Measurements from ENCODE around the gene OS9. TPM values are rescaled to one million over a fixed set of nuclear protein-coding genes. Genes with fewer than 3 reads are reported as not detected.

The OS9 gene
- total RNA-seq, 1 experiment from 2014 or later, result 145 TPM

DNA sequence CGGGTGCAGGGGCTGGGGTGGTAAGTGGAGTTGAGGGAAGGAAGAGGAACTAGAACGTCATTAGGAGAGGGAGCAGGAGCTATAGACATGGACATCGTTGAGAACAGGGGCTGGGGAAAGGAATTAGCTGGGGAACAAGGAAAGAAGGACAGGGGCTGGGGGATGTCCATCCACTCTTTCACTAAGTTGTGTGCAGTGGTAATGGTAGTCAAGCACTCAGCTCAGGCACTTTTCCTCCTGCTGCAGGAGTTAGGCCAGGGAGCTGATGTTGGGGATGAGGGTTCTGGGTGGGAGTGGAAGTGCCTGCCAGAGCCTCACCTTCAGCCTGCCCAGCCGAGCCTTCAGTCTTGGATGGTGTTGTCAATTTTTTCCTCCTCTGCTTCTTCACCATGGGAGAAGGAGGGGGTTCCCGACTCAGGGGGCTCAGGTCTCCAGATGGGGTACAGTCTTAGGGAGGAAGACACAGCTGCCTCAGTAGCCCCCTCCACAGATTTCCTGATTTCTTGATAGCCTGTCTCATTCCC lies 35.5 kb downstream of the OS9 start:
- intact Hi-C loops (cut with micrococcal nuclease), result no loop called here
- no peak for ATAC-seq
- TF ChIP-seq, protein P1, sequence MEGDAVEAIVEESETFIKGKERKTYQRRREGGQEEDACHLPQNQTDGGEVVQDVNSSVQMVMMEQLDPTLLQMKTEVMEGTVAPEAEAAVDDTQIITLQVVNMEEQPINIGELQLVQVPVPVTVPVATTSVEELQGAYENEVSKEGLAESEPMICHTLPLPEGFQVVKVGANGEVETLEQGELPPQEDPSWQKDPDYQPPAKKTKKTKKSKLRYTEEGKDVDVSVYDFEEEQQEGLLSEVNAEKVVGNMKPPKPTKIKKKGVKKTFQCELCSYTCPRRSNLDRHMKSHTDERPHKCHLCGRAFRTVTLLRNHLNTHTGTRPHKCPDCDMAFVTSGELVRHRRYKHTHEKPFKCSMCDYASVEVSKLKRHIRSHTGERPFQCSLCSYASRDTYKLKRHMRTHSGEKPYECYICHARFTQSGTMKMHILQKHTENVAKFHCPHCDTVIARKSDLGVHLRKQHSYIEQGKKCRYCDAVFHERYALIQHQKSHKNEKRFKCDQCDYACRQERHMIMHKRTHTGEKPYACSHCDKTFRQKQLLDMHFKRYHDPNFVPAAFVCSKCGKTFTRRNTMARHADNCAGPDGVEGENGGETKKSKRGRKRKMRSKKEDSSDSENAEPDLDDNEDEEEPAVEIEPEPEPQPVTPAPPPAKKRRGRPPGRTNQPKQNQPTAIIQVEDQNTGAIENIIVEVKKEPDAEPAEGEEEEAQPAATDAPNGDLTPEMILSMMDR (conservative IDR thresholded peaks at IDR 0.05; ENCODE audit: low read depth, low read length), result no peak
- TF ChIP-seq EZH2 (IDR thresholded peaks at IDR 0.05; ENCODE audit: low read length, unreplicated experiment), result no peak
- TF ChIP-seq EZH2phosphoT487 (IDR thresholded peaks at IDR 0.05; ENCODE audit: borderline replicate concordance, low read length), result no peak
- ChIA-PET CTCF (no interaction called here), POLR2A (ENCODE audit: unreplicated experiment) (no interaction called here)
- no peak overlapping the region for H3K4me3 ChIP-seq (ENCODE audit: low read length)
- no peaks in the 10 kb centered on the region for H3K79me2 ChIP-seq (ENCODE audit: low read length)
- no peak for DNase-seq
- H3K27ac ChIP-seq (ENCODE audit: low read length), result no peak overlapping the region
- no peaks in the 10 kb centered on the region for H4K20me1 ChIP-seq (ENCODE audit: low read length)
- H3K4me2 ChIP-seq (ENCODE audit: low read length), result no peak overlapping the region
- no peaks in the 10 kb centered on the region for H3K27me3 ChIP-seq (ENCODE audit: low read length)
- H3K9me2 ChIP-seq (replicated peaks; ENCODE audit: low read length), result no peaks in the 10 kb centered on the region
- no peak overlapping the region for H2AFZ ChIP-seq (ENCODE audit: low read length)
- peaks cover 4% of the 10 kb centered on the region; the same call in 1 of the 2 replicates for H3K4me1 ChIP-seq (ENCODE audit: insufficient read depth, low read length)
- H3K36me3 ChIP-seq (ENCODE audit: low read depth, low read length), result no peaks in the 10 kb centered on the region
- BruUV-seq (replicated peaks), result no TSS peak
- H3K9ac ChIP-seq (ENCODE audit: low read length), result no peak overlapping the region
- no peaks in the 10 kb centered on the region for H3F3A ChIP-seq (ENCODE audit: low read length, unreplicated experiment)
- H3K9me3 ChIP-seq (ENCODE audit: low read length), result no peaks in the 10 kb centered on the region

DNA sequence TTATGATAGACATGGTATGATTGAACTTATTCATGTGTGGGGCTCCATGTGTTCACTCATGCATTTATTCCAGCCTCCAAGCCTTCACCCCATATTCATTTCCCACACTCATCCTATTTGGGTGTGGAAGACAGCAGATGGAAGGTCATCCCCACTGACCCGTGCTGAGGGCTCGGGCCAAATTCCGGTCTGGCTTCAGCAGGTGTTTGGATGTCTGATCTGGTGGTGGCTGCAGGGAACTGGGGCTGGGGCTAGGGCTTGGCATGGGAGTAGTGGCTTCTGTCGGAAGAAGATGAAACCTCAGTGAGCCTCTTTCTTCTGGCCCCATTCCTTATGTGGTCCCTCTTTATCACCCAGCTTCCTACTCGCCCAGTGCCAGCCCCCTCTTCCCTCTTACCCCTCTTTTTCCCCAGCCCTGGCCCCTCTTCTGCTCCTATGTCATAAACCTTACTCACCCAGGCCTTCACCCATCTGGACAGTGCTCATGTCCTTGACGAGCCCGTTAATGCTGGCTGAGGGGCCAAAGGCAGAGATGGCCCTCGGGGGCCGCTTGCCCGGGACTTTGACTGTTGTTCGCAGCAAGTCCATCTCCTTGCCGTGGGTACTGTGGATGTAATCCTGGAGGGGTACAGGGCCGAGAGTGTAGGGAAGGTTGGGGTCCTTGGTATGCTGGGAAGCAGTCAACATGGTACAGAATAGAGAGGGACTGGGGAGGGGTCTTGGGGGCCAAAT lies 36.6 kb downstream of the OS9 start:
- intact Hi-C loops (cut with micrococcal nuclease), result no loop called here
- no peak overlapping the region for H3K4me2 ChIP-seq (ENCODE audit: low read length)
- no peak overlapping the region for H3K27ac ChIP-seq (ENCODE audit: low read length)
- H3F3A ChIP-seq (ENCODE audit: low read length, unreplicated experiment), result no peaks in the 10 kb centered on the region
- no peaks in the 10 kb centered on the region for H3K9me2 ChIP-seq (replicated peaks; ENCODE audit: low read length)
- H3K36me3 ChIP-seq (ENCODE audit: low read depth, low read length), result no peaks in the 10 kb centered on the region
- no peak overlapping the region for H3K9ac ChIP-seq (ENCODE audit: low read length)
- H3K79me2 ChIP-seq (ENCODE audit: low read length), result no peaks in the 10 kb centered on the region
- H3K27me3 ChIP-seq (ENCODE audit: low read length), result peaks cover 8% of the 10 kb centered on the region; the same call in 1 of the 2 replicates
- ChIA-PET POLR2A (ENCODE audit: unreplicated experiment) (no interaction called here), CTCF (no interaction called here)
- ATAC-seq (no peak), DNase-seq (no peak)
- H3K9me3 ChIP-seq (ENCODE audit: low read length), result no peaks in the 10 kb centered on the region
- H3K4me1 ChIP-seq (ENCODE audit: insufficient read depth, low read length), result peaks cover 4% of the 10 kb centered on the region; the same call in 1 of the 2 replicates
- H4K20me1 ChIP-seq (ENCODE audit: low read length), result no peaks in the 10 kb centered on the region
- no peak overlapping the region for H2AFZ ChIP-seq (ENCODE audit: low read length)
- no TSS peak for BruUV-seq (replicated peaks)
- H3K4me3 ChIP-seq (ENCODE audit: low read length), result no peak overlapping the region
- TF ChIP-seq EZH2 (IDR thresholded peaks at IDR 0.05; ENCODE audit: low read length, unreplicated experiment) (no peak), EZH2phosphoT487 (IDR thresholded peaks at IDR 0.05; ENCODE audit: borderline replicate concordance, low read length) (no peak)
- TF ChIP-seq, protein P1 (conservative IDR thresholded peaks at IDR 0.05; ENCODE audit: low read depth, low read length), result no peak

- ATAC-seq (no peak), DNase-seq (no peak)
- intact Hi-C loops (cut with micrococcal nuclease), result no loop called here
- Histone ChIP-seq H3K4me3 (ENCODE audit: low read length) (no peak overlapping the region), H2AFZ (ENCODE audit: low read length) (no peak overlapping the region), H4K20me1 (ENCODE audit: low read length) (no peaks in the 10 kb centered on the region), H3K79me2 (ENCODE audit: low read length) (no peaks in the 10 kb centered on the region), H3K36me3 (ENCODE audit: low read depth, low read length) (no peaks in the 10 kb centered on the region), H3K9ac (ENCODE audit: low read length) (no peak overlapping the region), H3K9me2 (replicated peaks; ENCODE audit: low read length) (no peaks in the 10 kb centered on the region), H3K9me3 (ENCODE audit: low read length) (no peaks in the 10 kb centered on the region), H3F3A (ENCODE audit: low read length, unreplicated experiment) (no peaks in the 10 kb centered on the region), H3K27me3 (ENCODE audit: low read length) (peaks cover 18% of the 10 kb centered on the region), H3K4me2 (ENCODE audit: low read length) (no peak overlapping the region), H3K4me1 (ENCODE audit: insufficient read depth, low read length) (0 out of 2 replicates have a peak, but pooled peaks cover 6% of the 10 kb centered on the region), H3K27ac (ENCODE audit: low read length) (no peak overlapping the region)
- TF ChIP-seq EZH2phosphoT487 (IDR thresholded peaks at IDR 0.05; ENCODE audit: borderline replicate concordance, low read length), result no peak
- TF ChIP-seq EZH2 (IDR thresholded peaks at IDR 0.05; ENCODE audit: low read length, unreplicated experiment), result no peak
- TF ChIP-seq, protein P1 (conservative IDR thresholded peaks at IDR 0.05; ENCODE audit: low read depth, low read length), result no peak
- CTCF ChIA-PET, result no interaction called here
- POLR2A ChIA-PET (ENCODE audit: unreplicated experiment), result no interaction called here
- no TSS peak for BruUV-seq (replicated peaks)
Observed at GRCh38 chr12:57731411-57732080, 37.6 kb downstream of the OS9 start.

Data from PC-3 (cell line).